Right lobe of liver (tissue), 4 donors: ENCODE data around the gene MTARC1.

ENCODE experiments used
- CTCF ChIP-seq, 4 donors: fragments of 200-600 bp in 3 of 4; fragments of 450-650 bp in 1 of 4; IDR thresholded peaks; one replicate each; pipeline versions ENCODE4 v1.5.1 to v1.8.0; 2016 to 2022; ENCODE audit warnings: antibody characterized with exemption in 4 of 4, mild to moderate bottlenecking in 2 of 4
- POLR2A ChIP-seq: fragments of 450-650 bp; IDR thresholded peaks from one replicate; pipeline ENCODE4 v1.6.1; 2017; ENCODE audit warnings: antibody characterized with exemption, mild to moderate bottlenecking
- donor health status: DM: no; HTN: no; CAD: no.
- donor health status: DM: no; HTN: no; CAD: no.
- donor health status: DM: no; HTN: yes; CAD: no.

DNA sequence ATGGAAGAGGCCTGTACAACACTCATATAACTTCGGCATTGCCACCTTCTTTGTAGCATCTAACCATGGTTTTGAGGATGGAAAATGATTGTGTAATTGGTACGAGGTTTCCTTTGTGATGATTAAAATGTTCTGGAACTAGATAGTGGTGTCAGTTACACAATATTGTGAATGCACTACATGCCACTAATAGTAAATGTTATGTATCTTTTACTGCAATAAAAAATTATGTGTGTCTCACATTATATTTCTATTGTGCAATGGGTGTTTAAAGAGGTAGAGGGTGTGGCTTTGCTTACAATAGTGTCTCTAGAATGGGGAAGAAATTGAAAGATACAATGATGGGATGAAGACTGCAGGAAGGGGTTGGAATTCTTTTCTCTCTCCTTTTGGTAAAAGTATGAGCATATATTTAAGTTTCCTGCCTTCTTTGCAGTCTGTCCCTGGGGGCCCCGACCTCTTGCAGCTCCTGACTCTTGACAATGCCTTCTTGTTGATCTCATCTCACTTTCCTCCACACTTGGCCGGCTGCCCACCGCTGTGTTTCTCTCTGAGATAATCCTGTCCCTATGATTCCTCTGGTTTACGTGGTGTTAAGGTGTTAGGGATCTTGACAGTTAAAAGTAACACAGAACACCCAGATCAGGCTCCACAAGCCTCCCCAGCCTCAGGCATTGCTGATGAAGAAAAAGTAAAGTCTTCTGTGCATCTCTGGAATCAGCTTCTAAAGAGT, 39.3 kb downstream of the MTARC1 start:
- TF ChIP-seq CTCF (IDR thresholded peaks at IDR 0.05) (no peak), POLR2A (no peak)
